DND-41 (cell line): ENCODE measurements around the gene R3HCC1L.

Experiments used
- ATAC-seq: fragments of 200-7000 bp; cut with Tn5 transposase; 3 replicates; pipeline ENCODE4 v1.9.1; 2021; ENCODE audit warnings: low read depth; ENCODE audit not compliant: insufficient read depth
- DNase-seq: peaks from one replicate; pipeline ENCODE4 v3.0.0-alpha.2; 2020
- H2AFZ ChIP-seq: 2 replicates; pipeline ENCODE4 v1.6.0; 2012; ENCODE audit warnings: low read depth, low read length
- H3K27ac ChIP-seq: 2 replicates; pipeline ENCODE4 v1.5.1; 2012; ENCODE audit warnings: low read length, inconsistent platforms
- H3K27me3 ChIP-seq: fragments of 200-600 bp; sonication (generic); 2 replicates; pipeline ENCODE4 v1.6.0; 2012; ENCODE audit warnings: low read length, mild to moderate bottlenecking, inconsistent platforms; ENCODE audit not compliant: insufficient read depth, poor library complexity
- H3K36me3 ChIP-seq: 2 replicates; pipeline ENCODE4 v1.5.1; 2012; ENCODE audit warnings: low read length, inconsistent platforms; ENCODE audit not compliant: insufficient read depth
- H3K4me1 ChIP-seq: 2 replicates; pipeline ENCODE4 v1.5.1; 2012; ENCODE audit warnings: mild to moderate bottlenecking, low read length; ENCODE audit not compliant: insufficient read depth
- H3K4me2 ChIP-seq: 2 replicates; pipeline ENCODE4 v1.6.0; 2012; ENCODE audit warnings: mild to moderate bottlenecking, moderate library complexity, low read length, inconsistent platforms; ENCODE audit not compliant: insufficient read depth
- H3K4me3 ChIP-seq, 2 experiments: fragments of 200-600 bp in 1 of 2; shearing (Covaris generic) in 1 of 2; 2 replicates each; pipeline ENCODE4 v1.5.1; 2012 to 2016; ENCODE audit warnings: inconsistent platforms in 2 of 2, low read length in 2 of 2, mild to moderate bottlenecking in 2 of 2, low read depth in 1 of 2, moderate library complexity in 1 of 2
- H3K79me2 ChIP-seq: 2 replicates; pipeline ENCODE4 v1.6.0; 2012; ENCODE audit warnings: low read length, inconsistent platforms; ENCODE audit not compliant: insufficient read depth
- H3K9ac ChIP-seq: 2 replicates; pipeline ENCODE4 v1.6.0; 2012; ENCODE audit warnings: low read depth, mild to moderate bottlenecking, inconsistent platforms, low read length, moderate library complexity
- H3K9me3 ChIP-seq: 2 replicates; pipeline ENCODE4 v1.5.1; 2012; ENCODE audit warnings: low read length, moderate library complexity, mild to moderate bottlenecking, inconsistent platforms; ENCODE audit not compliant: insufficient read depth, severe bottlenecking
- H4K20me1 ChIP-seq: 2 replicates; pipeline ENCODE4 v1.6.0; 2012; ENCODE audit warnings: low read length; ENCODE audit not compliant: insufficient read depth
- CTCF ChIP-seq: IDR thresholded peaks from 2 replicates; pipeline ENCODE4 v1.5.1; 2012; ENCODE audit warnings: borderline replicate concordance, low read length, moderate library complexity, mild to moderate bottlenecking; ENCODE audit not compliant: poor library complexity, severe bottlenecking; ENCODE audit errors: extremely low read depth
- EZH2 ChIP-seq: IDR thresholded peaks from 3 replicates; pipeline ENCODE4 v1.6.1; 2012; ENCODE audit warnings: borderline replicate concordance, low read depth, mild to moderate bottlenecking, moderate library complexity, low read length, inconsistent platforms; ENCODE audit not compliant: severe bottlenecking

R3HCC1L gene

GRCh38 chr10:98217801-98218200, 83.3 kb downstream of the R3HCC1L start:
- H3K4me2 ChIP-seq, result no peak overlapping the region
- no peak overlapping the region for H3K4me3 ChIP-seq
- H3K9me3 ChIP-seq, result peaks cover 9% of the 10 kb centered on the region
- H3K36me3 ChIP-seq, result peaks cover 8% of the 10 kb centered on the region; the same call in 1 of the 2 replicates
- H3K27ac ChIP-seq, result no peak overlapping the region
- H2AFZ ChIP-seq, result no peak overlapping the region
- H3K27me3 ChIP-seq, result no peaks in the 10 kb centered on the region
- ATAC-seq (no peak), DNase-seq (no peak)
- peaks cover 47% of the 10 kb centered on the region for H3K79me2 ChIP-seq
- H4K20me1 ChIP-seq, result no peaks in the 10 kb centered on the region
- H3K4me1 ChIP-seq, result no peaks in the 10 kb centered on the region
- TF ChIP-seq EZH2 (no peak), CTCF (no peak)
- H3K9ac ChIP-seq, result no peak overlapping the region

GRCh38 chr10:98223874-98224273, 89.4 kb downstream of the R3HCC1L start:
- Histone ChIP-seq H3K27me3 (no peaks in the 10 kb centered on the region), H3K9ac (no peak overlapping the region), H3K27ac (no peak overlapping the region), H3K4me3 (no peak overlapping the region), H3K79me2 (peaks cover 34% of the 10 kb centered on the region), H3K9me3 (peaks cover 9% of the 10 kb centered on the region), H2AFZ (no peak overlapping the region), H4K20me1 (peaks cover 7% of the 10 kb centered on the region; the same call in 1 of the 2 replicates), H3K4me1 (no peaks in the 10 kb centered on the region), H3K36me3 (no peaks in the 10 kb centered on the region; the same call in 1 of the 2 replicates), H3K4me2 (no peak overlapping the region)
- DNase-seq (no peak), ATAC-seq (no peak)
- no peak for TF ChIP-seq EZH2
- TF ChIP-seq CTCF, result no peak

GRCh38 chr10:98224509-98224908, 90.1 kb downstream of the R3HCC1L start:
- Histone ChIP-seq H3K4me2 (no peak overlapping the region), H3K9me3 (peaks cover 5% of the 10 kb centered on the region), H3K27me3 (no peaks in the 10 kb centered on the region), H3K9ac (no peak overlapping the region), H4K20me1 (peaks cover 7% of the 10 kb centered on the region; the same call in 1 of the 2 replicates), H3K4me3 (no peak overlapping the region), H3K4me1 (no peaks in the 10 kb centered on the region), H2AFZ (no peak overlapping the region), H3K79me2 (peaks cover 29% of the 10 kb centered on the region), H3K27ac (no peak overlapping the region), H3K36me3 (no peaks in the 10 kb centered on the region; the same call in 1 of the 2 replicates)
- DNase-seq (no peak), ATAC-seq (no peak)
- no peak for TF ChIP-seq EZH2
- no peak for TF ChIP-seq CTCF

GRCh38 chr10:98224996-98225395, 90.5 kb downstream of the R3HCC1L start:
- Histone ChIP-seq H3K9me3 (peaks cover 3% of the 10 kb centered on the region), H3K4me2 (no peak overlapping the region), H3K27ac (no peak overlapping the region), H3K36me3 (no peaks in the 10 kb centered on the region; the same call in 1 of the 2 replicates), H3K9ac (no peak overlapping the region), H3K4me3 (no peak overlapping the region), H2AFZ (no peak overlapping the region), H3K4me1 (no peaks in the 10 kb centered on the region), H3K79me2 (peaks cover 24% of the 10 kb centered on the region), H3K27me3 (no peaks in the 10 kb centered on the region), H4K20me1 (peaks cover 7% of the 10 kb centered on the region; the same call in 1 of the 2 replicates)
- TF ChIP-seq CTCF (no peak), EZH2 (no peak)
- ATAC-seq (no peak), DNase-seq (no peak)
